ENCODE data around the gene TTC23L.

TTC23L gene

DNA sequence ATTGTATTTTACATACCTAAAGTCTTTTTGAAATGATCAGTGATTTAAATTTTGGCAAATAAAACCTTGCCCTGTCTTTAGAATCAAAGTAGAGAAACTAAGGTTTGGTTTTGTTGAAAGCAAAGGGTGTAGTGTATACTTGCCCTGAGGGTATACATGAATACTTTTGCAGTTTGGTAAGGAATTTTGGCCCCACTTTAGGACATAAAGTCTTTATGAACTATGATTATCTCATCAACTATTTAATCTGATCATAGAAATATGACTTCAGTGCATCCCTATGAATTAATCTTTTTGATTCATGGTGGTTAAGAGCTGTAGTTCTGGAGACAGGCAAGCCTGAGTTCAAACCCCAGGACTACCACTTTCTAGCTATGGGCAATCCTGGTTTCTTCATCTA lies 58.7 kb downstream of the TTC23L start:
- H2AFZ ChIP-seq (ENCODE audit: low read length, unreplicated experiment) = no peak overlapping the region
- no peak overlapping the region for H3K4me3 ChIP-seq (ENCODE audit: low read depth, low read length)
- H3K27me3 ChIP-seq (ENCODE audit: insufficient read depth, low read length) = no peaks in the 10 kb centered on the region
- 0 out of 2 replicates have a peak, but pooled peaks cover under 1% of the 10 kb centered on the region for H3K36me3 ChIP-seq (ENCODE audit: insufficient read depth, low read length)
- no peak overlapping the region for H3K27ac ChIP-seq (ENCODE audit: low read depth, low read length)
- no peaks in the 10 kb centered on the region for H3K79me2 ChIP-seq (ENCODE audit: control insufficient read depth, insufficient read depth, low read length, unreplicated experiment)
- H3K4me1 ChIP-seq (ENCODE audit: control insufficient read depth, insufficient read depth, low read length, unreplicated experiment) = no peaks in the 10 kb centered on the region

DNA sequence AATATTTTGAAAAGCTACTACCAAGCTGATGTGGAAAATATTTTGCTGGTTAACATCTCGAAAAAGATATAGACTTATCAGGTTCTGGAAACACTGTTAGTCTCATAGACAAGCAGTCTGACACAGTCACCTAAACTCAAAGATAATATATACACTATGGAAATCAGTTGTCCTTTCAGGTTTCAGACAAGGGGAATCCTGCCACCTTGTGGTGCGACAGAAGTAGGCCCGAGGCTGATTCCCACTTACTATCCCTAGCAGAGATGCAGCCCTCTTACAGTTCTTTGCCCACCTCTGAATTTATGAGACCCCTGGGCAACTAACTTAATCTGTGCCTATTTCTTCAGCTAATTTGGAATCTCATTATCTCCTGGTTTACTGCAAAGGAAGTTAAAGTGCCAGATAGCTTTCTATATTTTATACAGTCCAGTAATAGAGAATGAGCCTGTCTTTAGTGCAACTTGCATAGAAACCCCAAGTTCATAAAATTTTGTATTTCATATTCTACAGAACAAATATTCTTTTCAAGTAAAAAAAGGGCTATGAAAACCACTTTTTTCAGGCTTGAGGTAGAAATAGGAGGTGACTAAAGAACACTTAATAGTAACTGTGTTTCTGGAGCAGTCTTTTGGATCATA lies 59.4 kb downstream of the TTC23L start:
- Histone ChIP-seq H3K79me2 (ENCODE audit: control insufficient read depth, insufficient read depth, low read length, unreplicated experiment) (no peaks in the 10 kb centered on the region), H3K4me3 (ENCODE audit: low read depth, low read length) (no peak overlapping the region), H3K27ac (ENCODE audit: low read depth, low read length) (no peak overlapping the region), H3K4me1 (ENCODE audit: control insufficient read depth, insufficient read depth, low read length, unreplicated experiment) (no peaks in the 10 kb centered on the region), H3K27me3 (ENCODE audit: insufficient read depth, low read length) (no peaks in the 10 kb centered on the region), H3K36me3 (ENCODE audit: insufficient read depth, low read length) (0 out of 2 replicates have a peak, but pooled peaks cover 5% of the 10 kb centered on the region), H2AFZ (ENCODE audit: low read length, unreplicated experiment) (no peak overlapping the region)

- Histone ChIP-seq H3K27ac (ENCODE audit: low read depth, low read length) (no peak overlapping the region), H3K36me3 (ENCODE audit: insufficient read depth, low read length) (0 out of 2 replicates have a peak, but pooled peaks cover 5% of the 10 kb centered on the region), H3K4me3 (ENCODE audit: low read depth, low read length) (no peak overlapping the region), H3K27me3 (ENCODE audit: insufficient read depth, low read length) (no peaks in the 10 kb centered on the region), H3K4me1 (ENCODE audit: control insufficient read depth, insufficient read depth, low read length, unreplicated experiment) (no peaks in the 10 kb centered on the region), H3K79me2 (ENCODE audit: control insufficient read depth, insufficient read depth, low read length, unreplicated experiment) (no peaks in the 10 kb centered on the region), H2AFZ (ENCODE audit: low read length, unreplicated experiment) (no peak overlapping the region)
These were observed 60.1 kb downstream of the TTC23L start for GRCh38 chr5:34899066-34899465.

GRCh38 chr5:34900652-34901051 lies 61.7 kb downstream of the TTC23L start:
- no peak overlapping the region for H2AFZ ChIP-seq (ENCODE audit: low read length, unreplicated experiment)
- H3K4me3 ChIP-seq (ENCODE audit: low read depth, low read length) = no peak overlapping the region
- peaks cover 11% of the 10 kb centered on the region; the same call in 1 of the 2 replicates for H3K36me3 ChIP-seq (ENCODE audit: insufficient read depth, low read length)
- no peaks in the 10 kb centered on the region for H3K4me1 ChIP-seq (ENCODE audit: control insufficient read depth, insufficient read depth, low read length, unreplicated experiment)
- no peaks in the 10 kb centered on the region for H3K79me2 ChIP-seq (ENCODE audit: control insufficient read depth, insufficient read depth, low read length, unreplicated experiment)
- H3K27me3 ChIP-seq (ENCODE audit: insufficient read depth, low read length) = no peaks in the 10 kb centered on the region
- no peak overlapping the region for H3K27ac ChIP-seq (ENCODE audit: low read depth, low read length)

DNA sequence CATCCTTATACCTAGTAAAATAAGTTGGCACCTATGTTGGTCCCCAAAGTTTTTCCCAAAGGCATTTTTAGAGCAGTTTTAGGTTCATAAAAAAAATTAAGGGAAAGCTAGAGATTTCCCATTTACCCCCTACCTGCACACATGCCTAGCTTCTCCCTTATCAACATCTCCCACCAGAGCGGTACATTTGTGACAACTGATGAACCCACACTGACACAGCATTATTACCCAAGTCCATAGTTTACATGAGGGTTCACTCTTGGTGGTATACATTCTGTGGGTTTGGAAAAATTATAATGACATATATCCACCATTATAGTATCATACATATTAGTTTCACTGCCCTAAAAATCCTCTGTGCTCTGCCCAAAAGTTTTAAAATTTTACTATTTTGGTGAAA lies 64.3 kb downstream of the TTC23L start:
- Histone ChIP-seq H3K79me2 (ENCODE audit: control insufficient read depth, insufficient read depth, low read length, unreplicated experiment) (no peaks in the 10 kb centered on the region), H3K27ac (ENCODE audit: low read depth, low read length) (no peak overlapping the region), H3K4me1 (ENCODE audit: control insufficient read depth, insufficient read depth, low read length, unreplicated experiment) (no peaks in the 10 kb centered on the region), H2AFZ (ENCODE audit: low read length, unreplicated experiment) (no peak overlapping the region), H3K36me3 (ENCODE audit: insufficient read depth, low read length) (peaks cover 13% of the 10 kb centered on the region), H3K4me3 (ENCODE audit: low read depth, low read length) (no peak overlapping the region), H3K27me3 (ENCODE audit: insufficient read depth, low read length) (no peaks in the 10 kb centered on the region)

- no peak overlapping the region for H3K4me3 ChIP-seq (ENCODE audit: low read depth, low read length)
- H3K79me2 ChIP-seq (ENCODE audit: control insufficient read depth, insufficient read depth, low read length, unreplicated experiment) = no peaks in the 10 kb centered on the region
- no peaks in the 10 kb centered on the region for H3K4me1 ChIP-seq (ENCODE audit: control insufficient read depth, insufficient read depth, low read length, unreplicated experiment)
- H3K27ac ChIP-seq (ENCODE audit: low read depth, low read length) = no peak overlapping the region
- no peaks in the 10 kb centered on the region for H3K27me3 ChIP-seq (ENCODE audit: insufficient read depth, low read length)
- peaks cover 32% of the 10 kb centered on the region for H3K36me3 ChIP-seq (ENCODE audit: insufficient read depth, low read length)
- H2AFZ ChIP-seq (ENCODE audit: low read length, unreplicated experiment) = no peak overlapping the region
These were observed 66.6 kb downstream of the TTC23L start for GRCh38 chr5:34905564-34905963.

- H3K27ac ChIP-seq (ENCODE audit: low read depth, low read length) = peak overlapping the region; percentile 17; the same call in 1 of the 2 replicates
- H3K36me3 ChIP-seq (ENCODE audit: insufficient read depth, low read length) = peaks cover 30% of the 10 kb centered on the region
- peaks cover 14% of the 10 kb centered on the region for H3K4me1 ChIP-seq (ENCODE audit: control insufficient read depth, insufficient read depth, low read length, unreplicated experiment)
- no peak overlapping the region for H2AFZ ChIP-seq (ENCODE audit: low read length, unreplicated experiment)
- peaks cover 62% of the 10 kb centered on the region for H3K79me2 ChIP-seq (ENCODE audit: control insufficient read depth, insufficient read depth, low read length, unreplicated experiment)
- H3K27me3 ChIP-seq (ENCODE audit: insufficient read depth, low read length) = no peaks in the 10 kb centered on the region
- H3K4me3 ChIP-seq (ENCODE audit: low read depth, low read length) = peak overlapping the region; percentile 84
These were observed 74.1 kb downstream of the TTC23L start for GRCh38 chr5:34913072-34913471.

DNA sequence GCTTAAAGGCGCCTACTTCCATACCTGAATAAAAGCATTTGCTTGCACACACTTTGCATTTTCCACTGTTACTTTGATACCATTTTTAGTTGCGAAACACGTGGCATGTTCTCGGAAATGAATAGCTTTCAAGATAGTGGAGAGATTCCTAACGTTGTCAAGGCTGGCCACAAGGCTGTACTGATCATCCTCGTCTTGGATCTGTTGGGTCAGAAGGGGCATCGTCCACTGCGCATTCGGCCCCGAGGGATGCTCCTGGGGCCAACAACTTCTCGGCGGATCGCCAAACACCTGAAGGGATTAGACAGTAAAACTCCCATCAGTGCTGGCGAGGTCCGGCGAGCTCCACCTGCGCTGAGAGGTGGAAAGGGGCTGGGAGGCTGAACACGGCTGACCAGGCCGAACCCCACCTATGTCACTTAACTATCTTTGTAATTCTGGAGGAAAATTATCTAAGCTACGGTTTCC lies 75.7 kb downstream of the TTC23L start:
- peaks cover 22% of the 10 kb centered on the region for H3K36me3 ChIP-seq (ENCODE audit: insufficient read depth, low read length)
- H3K27me3 ChIP-seq (ENCODE audit: insufficient read depth, low read length) = no peaks in the 10 kb centered on the region
- peak overlapping the region; percentile 69 for H2AFZ ChIP-seq (ENCODE audit: low read length, unreplicated experiment)

DNA sequence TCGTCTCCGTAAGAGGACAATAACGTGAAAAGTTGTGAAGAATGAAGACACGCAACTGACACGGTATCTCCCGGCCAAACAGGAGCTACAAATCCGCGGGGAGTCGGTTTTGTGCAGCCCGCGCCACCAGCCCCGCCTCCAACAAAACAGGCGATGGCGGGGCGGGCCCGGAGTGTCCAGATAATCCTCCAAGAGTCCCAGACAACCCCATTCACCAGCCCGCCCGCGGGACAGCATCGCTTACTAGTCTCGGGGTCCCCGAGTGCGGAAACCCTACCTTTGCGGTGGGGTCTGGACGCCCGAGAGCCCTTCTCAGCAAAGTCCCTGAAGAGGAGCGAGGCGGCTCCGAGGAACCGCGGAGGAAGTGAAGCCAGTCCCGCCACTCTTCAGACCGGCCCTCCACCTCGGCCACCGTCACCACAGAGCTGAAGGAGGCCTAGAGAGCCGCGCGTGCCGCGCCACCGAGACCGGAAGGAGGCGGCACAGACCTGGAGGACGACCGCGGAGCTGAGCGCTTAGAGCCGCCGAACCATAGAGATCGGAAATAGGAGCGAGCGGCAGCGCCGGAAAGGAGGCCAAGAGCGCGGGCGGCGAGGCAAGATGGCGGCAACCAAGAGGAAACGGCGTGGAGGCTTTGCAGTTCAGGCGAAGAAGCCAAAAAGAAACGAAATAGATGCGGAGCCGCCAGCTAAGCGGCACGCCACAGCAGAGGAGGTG lies 76.3 kb downstream of the TTC23L start, which contains the start of the genes BRIX1 and RAD1:
BRIX1 (plus strand) TSS at position 573 of the 717 bp plus-strand sequence; CDS start at position 601, 28 bp downstream.
RAD1 (minus strand) TSS at position 366 of the 717 bp plus-strand sequence. CDS start 612 bp downstream, outside the sequence.
- Histone ChIP-seq H2AFZ (ENCODE audit: low read length, unreplicated experiment) (peak within 1 kb of the TSS; percentile 95), H3K27ac (ENCODE audit: low read depth, low read length) (peak within 1 kb of the TSS; percentile 66), H3K27me3 (ENCODE audit: insufficient read depth, low read length) (no peaks in the 10 kb centered on the region), H3K4me3 (ENCODE audit: low read depth, low read length) (peak within 1 kb of the TSS; percentile 84), H3K4me1 (ENCODE audit: control insufficient read depth, insufficient read depth, low read length, unreplicated experiment) (peaks cover 14% of the 10 kb centered on the region), H3K36me3 (ENCODE audit: insufficient read depth, low read length) (peaks cover 21% of the 10 kb centered on the region), H3K79me2 (ENCODE audit: control insufficient read depth, insufficient read depth, low read length, unreplicated experiment) (peaks cover 81% of the 10 kb centered on the region)

More for the DNA sequence above, 75.7 kb downstream of the TTC23L start:
- Histone ChIP-seq H3K4me3 (ENCODE audit: low read depth, low read length) (peak overlapping the region; percentile 84), H3K4me1 (ENCODE audit: control insufficient read depth, insufficient read depth, low read length, unreplicated experiment) (peaks cover 14% of the 10 kb centered on the region), H3K79me2 (ENCODE audit: control insufficient read depth, insufficient read depth, low read length, unreplicated experiment) (peaks cover 76% of the 10 kb centered on the region), H3K27ac (ENCODE audit: low read depth, low read length) (peak overlapping the region; percentile 63)

GRCh38 chr5:34915856-34916192 lies 76.9 kb downstream of the TTC23L start:
- Histone ChIP-seq H3K27me3 (ENCODE audit: insufficient read depth, low read length) (no peaks in the 10 kb centered on the region), H3K4me3 (ENCODE audit: low read depth, low read length) (peak overlapping the region; percentile 84), H3K4me1 (ENCODE audit: control insufficient read depth, insufficient read depth, low read length, unreplicated experiment) (peaks cover 14% of the 10 kb centered on the region), H3K36me3 (ENCODE audit: insufficient read depth, low read length) (peaks cover 20% of the 10 kb centered on the region), H3K79me2 (ENCODE audit: control insufficient read depth, insufficient read depth, low read length, unreplicated experiment) (peaks cover 84% of the 10 kb centered on the region), H3K27ac (ENCODE audit: low read depth, low read length) (peak overlapping the region; percentile 66), H2AFZ (ENCODE audit: low read length, unreplicated experiment) (peak overlapping the region; percentile 95)

All from ACC112 (cell line).